Progenitor cell of endocrine pancreas (in vitro differentiated cells): ENCODE results near the gene GABRB3. TPM values are rescaled to one million over a fixed set of nuclear protein-coding genes. Genes with fewer than 3 reads are reported as not detected.

ENCODE experiments used
- DNase-seq: peaks from one replicate; pipeline ENCODE4 v3.0.0; 2021; ENCODE audit warnings: low spot score; ENCODE audit not compliant: unreplicated experiment
- H3K27ac Mint-ChIP-seq: 2 replicates; pipeline ENCODE4 v1.8.0; 2021; ENCODE audit warnings: mild to moderate bottlenecking, moderate library complexity, mixed read lengths
- H3K27me3 Mint-ChIP-seq: 2 replicates; pipeline ENCODE4 v1.8.0; 2021; ENCODE audit warnings: mixed read lengths
- H3K36me3 Mint-ChIP-seq: 2 replicates; pipeline ENCODE4 v1.8.0; 2022; ENCODE audit warnings: mixed read lengths; ENCODE audit not compliant: insufficient read depth
- H3K4me1 Mint-ChIP-seq: 2 replicates; pipeline ENCODE4 v1.8.0; 2021; ENCODE audit warnings: low read depth, mixed read lengths
- H3K4me3 Mint-ChIP-seq: 2 replicates; pipeline ENCODE4 v1.8.0; 2021; ENCODE audit warnings: low read depth, mild to moderate bottlenecking, moderate library complexity, mixed read lengths
- H3K9me3 Mint-ChIP-seq: 2 replicates; pipeline ENCODE4 v1.8.0; 2021; ENCODE audit warnings: low read depth, mixed read lengths
- total RNA-seq: library from RNA; stranded (reverse); gene quantifications from 2 replicates; pipeline ENCODE4 v1.2.1, GENCODE V29; 2021
- TF ChIP-seq, protein P1 (sequence below): fragments of 200-600 bp; sonication (generic); IDR thresholded peaks from one replicate; pipeline ENCODE4 v1.5.0; 2021; ENCODE audit warnings: antibody characterized with exemption, mild to moderate bottlenecking; ENCODE audit not compliant: unreplicated experiment

Gene GABRB3
- total RNA-seq, 1 donor from 2014 or later = 20.9 TPM

DNA sequence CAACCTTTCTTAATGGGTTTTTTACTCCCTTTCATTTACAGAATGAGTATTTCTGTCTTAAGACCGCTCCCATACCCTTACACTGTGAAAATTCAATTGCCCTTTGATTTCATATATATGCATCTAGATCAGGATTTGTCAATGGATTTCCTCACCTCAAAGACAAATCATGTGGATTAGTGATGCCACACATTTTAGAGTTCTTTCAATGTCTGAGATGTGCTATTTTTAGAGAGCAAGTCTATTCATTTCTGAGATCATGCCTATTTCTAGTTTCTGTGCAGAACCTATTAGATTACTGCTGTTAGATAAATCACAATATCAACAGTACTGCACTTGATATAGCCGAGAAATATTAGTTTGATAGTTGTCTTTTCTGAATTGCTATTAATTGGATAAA lies 137.3 kb downstream of the GABRB3 start:
- no peak for DNase-seq
- Mint-ChIP-seq H3K27ac (no peak overlapping the region), H3K4me3 (no peak overlapping the region), H3K9me3 (no peaks in the 10 kb centered on the region), H3K36me3 (no peaks in the 10 kb centered on the region), H3K4me1 (peaks cover 18% of the 10 kb centered on the region), H3K27me3 (peaks cover 18% of the 10 kb centered on the region)
- TF ChIP-seq, protein P1, sequence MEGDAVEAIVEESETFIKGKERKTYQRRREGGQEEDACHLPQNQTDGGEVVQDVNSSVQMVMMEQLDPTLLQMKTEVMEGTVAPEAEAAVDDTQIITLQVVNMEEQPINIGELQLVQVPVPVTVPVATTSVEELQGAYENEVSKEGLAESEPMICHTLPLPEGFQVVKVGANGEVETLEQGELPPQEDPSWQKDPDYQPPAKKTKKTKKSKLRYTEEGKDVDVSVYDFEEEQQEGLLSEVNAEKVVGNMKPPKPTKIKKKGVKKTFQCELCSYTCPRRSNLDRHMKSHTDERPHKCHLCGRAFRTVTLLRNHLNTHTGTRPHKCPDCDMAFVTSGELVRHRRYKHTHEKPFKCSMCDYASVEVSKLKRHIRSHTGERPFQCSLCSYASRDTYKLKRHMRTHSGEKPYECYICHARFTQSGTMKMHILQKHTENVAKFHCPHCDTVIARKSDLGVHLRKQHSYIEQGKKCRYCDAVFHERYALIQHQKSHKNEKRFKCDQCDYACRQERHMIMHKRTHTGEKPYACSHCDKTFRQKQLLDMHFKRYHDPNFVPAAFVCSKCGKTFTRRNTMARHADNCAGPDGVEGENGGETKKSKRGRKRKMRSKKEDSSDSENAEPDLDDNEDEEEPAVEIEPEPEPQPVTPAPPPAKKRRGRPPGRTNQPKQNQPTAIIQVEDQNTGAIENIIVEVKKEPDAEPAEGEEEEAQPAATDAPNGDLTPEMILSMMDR = no peak

DNA sequence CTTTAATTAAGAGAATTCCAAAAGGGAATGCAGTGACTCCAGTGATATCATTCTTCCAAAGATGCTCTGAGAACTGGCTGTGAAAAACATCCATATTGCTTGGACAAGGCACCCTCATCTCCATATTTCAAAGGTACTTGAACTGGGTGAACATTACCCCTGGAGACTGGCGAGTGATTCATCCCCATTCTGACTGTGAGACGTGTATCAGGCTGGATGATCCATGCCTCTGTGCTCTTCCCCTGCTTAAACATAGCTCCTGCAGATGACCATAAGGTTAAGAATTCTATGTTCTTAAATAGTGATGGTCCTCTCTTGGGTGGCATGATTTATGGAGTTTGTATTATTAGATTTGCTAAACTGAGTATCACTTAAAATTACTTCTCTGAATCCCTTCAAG lies 137.8 kb downstream of the GABRB3 start:
- TF ChIP-seq, protein P1 = no peak
- no peak overlapping the region for H3K4me3 Mint-ChIP-seq
- H3K27ac Mint-ChIP-seq = no peak overlapping the region
- H3K4me1 Mint-ChIP-seq = peaks cover 18% of the 10 kb centered on the region
- H3K9me3 Mint-ChIP-seq = no peaks in the 10 kb centered on the region
- H3K27me3 Mint-ChIP-seq = peaks cover 18% of the 10 kb centered on the region
- H3K36me3 Mint-ChIP-seq = no peaks in the 10 kb centered on the region
- DNase-seq = no peak

DNA sequence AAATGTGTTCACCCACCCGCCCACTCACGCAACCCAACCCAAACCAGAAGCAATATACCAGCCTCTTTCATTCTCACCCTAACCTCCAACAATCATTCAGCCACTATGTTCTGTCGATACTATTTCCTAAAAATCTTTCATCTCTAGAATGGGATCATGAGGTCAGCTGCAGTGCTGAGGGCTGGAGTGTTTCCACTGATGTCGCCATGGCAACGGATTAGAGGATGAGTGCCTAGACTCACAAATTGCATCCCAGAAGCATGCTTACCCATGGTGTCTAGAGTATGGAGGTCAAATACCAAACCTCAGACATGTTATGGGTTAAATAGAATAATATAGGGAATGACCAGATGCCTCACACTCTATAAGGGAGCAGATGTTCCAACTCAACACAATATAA lies 138.5 kb downstream of the GABRB3 start:
- TF ChIP-seq, protein P1 = no peak
- Mint-ChIP-seq H3K27ac (no peak overlapping the region), H3K4me3 (no peak overlapping the region), H3K27me3 (peaks cover 18% of the 10 kb centered on the region), H3K4me1 (peaks cover 18% of the 10 kb centered on the region), H3K36me3 (no peaks in the 10 kb centered on the region), H3K9me3 (no peaks in the 10 kb centered on the region)
- DNase-seq = no peak

DNA sequence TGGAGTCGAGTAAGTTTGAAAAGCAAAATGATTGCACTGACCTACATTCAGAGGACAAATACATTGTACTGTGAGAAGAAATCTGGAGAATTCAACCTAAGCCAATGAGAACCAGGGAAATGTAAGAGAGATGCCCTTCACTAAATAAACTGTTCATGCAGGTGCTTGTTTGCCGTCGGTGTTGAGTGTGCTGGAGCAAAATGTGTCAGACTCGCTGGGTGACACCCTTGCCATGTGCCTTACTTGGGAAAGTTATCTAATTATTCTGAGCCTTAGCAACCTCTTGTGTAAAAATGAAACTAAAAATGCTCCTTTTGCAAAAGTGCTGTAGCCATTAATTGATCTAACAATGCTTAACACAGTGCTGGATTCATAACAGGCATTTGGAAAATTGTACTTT lies 140.4 kb downstream of the GABRB3 start:
- Mint-ChIP-seq H3K27me3 (peaks cover 18% of the 10 kb centered on the region), H3K4me1 (peaks cover 22% of the 10 kb centered on the region), H3K9me3 (peaks cover 3% of the 10 kb centered on the region), H3K36me3 (no peaks in the 10 kb centered on the region), H3K4me3 (no peak overlapping the region), H3K27ac (no peak overlapping the region)
- DNase-seq = no peak
- TF ChIP-seq, protein P1 = no peak

DNA sequence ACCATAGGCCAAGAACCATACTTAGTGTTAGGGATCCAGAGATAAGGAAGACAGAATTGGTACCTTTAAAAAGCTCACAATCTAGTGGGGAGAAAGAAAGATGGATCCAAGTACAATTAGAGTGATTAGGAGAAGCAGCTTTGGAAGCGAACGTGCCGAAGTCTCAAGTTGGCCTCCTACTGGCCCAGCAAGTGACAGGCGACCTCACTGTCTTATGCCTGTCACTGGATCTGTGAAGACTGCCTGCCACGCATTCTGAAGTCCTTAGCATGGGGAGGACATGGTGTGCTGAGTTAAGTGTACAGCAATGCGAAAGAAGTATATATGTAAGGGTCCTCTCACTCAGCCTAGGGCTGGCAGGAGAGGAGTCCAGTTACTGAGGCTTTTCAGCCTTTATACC lies 141.0 kb downstream of the GABRB3 start:
- H3K9me3 Mint-ChIP-seq = peaks cover 9% of the 10 kb centered on the region
- H3K4me1 Mint-ChIP-seq = peaks cover 22% of the 10 kb centered on the region
- H3K36me3 Mint-ChIP-seq = peaks cover 2% of the 10 kb centered on the region
- TF ChIP-seq, protein P1 = no peak
- peaks cover 14% of the 10 kb centered on the region for H3K27me3 Mint-ChIP-seq
- no peak overlapping the region for H3K27ac Mint-ChIP-seq
- DNase-seq = no peak
- H3K4me3 Mint-ChIP-seq = no peak overlapping the region
